ENCODE measurements around the gene TMSB10.
"Not testable (repeated sequence)": the region's sequence is repeated elsewhere in the genome, so short reads cannot be mapped to it uniquely, and the experiment has no call there.

Gene TMSB10

DNA sequence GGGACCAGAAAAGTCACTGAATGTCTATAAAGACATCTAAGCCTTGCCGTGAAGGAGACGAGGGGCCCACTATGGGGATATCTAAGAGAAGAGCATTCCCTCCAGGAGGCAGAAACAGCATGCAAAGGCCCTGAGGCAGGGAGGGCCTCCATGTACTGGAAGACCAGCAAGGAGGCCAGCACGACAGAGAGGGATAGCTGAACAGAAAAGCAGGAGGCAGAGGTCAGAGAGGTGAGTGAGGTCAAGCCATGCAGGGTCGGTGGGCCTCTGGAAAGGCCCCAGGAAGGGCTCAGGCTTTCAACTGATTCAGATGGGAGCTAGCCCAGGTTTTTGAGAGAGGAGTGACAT lies 30.3 kb upstream of the TMSB10 start:
- DNase-seq (ENCODE audit: extremely low read depth, low read depth), result no peak
- TF ChIP-seq, protein P1, sequence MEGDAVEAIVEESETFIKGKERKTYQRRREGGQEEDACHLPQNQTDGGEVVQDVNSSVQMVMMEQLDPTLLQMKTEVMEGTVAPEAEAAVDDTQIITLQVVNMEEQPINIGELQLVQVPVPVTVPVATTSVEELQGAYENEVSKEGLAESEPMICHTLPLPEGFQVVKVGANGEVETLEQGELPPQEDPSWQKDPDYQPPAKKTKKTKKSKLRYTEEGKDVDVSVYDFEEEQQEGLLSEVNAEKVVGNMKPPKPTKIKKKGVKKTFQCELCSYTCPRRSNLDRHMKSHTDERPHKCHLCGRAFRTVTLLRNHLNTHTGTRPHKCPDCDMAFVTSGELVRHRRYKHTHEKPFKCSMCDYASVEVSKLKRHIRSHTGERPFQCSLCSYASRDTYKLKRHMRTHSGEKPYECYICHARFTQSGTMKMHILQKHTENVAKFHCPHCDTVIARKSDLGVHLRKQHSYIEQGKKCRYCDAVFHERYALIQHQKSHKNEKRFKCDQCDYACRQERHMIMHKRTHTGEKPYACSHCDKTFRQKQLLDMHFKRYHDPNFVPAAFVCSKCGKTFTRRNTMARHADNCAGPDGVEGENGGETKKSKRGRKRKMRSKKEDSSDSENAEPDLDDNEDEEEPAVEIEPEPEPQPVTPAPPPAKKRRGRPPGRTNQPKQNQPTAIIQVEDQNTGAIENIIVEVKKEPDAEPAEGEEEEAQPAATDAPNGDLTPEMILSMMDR (IDR thresholded peaks at IDR 0.05; ENCODE audit: low read depth, low read length), result no peak

DNA sequence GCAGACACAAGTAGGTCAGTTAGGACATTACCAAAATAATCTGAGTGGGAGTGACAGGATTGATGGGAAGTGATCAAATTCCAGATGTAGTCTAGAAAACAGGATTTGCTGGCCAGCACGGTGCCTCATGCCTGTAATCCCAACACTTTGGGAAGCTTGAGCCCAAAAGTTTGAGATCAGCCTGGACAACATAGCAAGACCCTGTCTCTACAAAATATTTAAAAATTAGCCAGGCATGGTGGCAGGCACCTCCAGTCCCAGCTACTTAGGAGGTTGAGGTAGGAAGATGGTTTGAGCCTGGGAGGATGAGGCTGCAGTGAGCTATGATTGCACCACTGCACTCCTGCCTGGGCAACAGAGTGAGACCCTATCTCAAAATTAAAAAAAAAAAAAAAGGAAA lies 29.8 kb upstream of the TMSB10 start:
- not testable (repeated sequence) for DNase-seq (ENCODE audit: extremely low read depth, low read depth)

DNA sequence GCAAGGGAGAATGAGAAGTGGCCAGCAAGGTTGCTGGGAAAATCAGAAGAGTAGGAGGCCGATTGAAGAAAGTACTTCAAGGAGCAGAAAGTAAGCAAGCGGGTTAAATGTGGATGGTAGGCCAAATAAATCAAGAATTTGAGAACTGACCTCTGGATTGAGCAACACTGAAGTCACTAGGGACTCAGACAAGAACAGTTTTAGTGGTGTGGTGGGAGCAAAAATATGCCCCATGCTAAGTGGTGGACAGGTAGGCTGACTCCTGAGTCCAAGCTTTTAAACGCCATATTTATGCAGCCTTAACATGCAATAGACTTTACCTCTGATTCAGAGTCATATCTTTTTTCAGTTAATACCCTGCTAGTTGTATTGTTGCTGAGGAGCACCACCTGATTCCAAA lies 29.1 kb upstream of the TMSB10 start:
- no peak for DNase-seq (ENCODE audit: extremely low read depth, low read depth)
- TF ChIP-seq, protein P1 (IDR thresholded peaks at IDR 0.05; ENCODE audit: low read depth, low read length), result no peak

DNA sequence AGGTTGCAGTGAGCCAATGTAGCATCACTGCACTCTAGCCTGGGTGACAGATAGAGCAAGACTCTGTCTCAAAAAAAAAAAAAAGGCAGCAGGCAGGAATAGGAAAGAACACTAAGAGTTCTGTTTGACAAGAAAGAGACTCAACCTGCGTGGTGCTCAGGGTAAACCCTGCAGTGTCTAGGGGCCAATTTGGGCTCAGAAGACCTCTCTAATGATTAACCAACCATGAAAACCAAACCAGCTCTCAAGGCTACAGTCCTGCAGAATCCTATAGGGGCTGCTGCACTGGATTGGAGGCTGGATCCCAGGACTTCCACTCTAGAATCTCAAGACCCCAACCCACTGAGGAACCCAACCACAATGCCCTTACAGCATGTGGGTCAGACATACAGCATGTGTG lies 27.0 kb upstream of the TMSB10 start:
- TF ChIP-seq, protein P1 (IDR thresholded peaks at IDR 0.05; ENCODE audit: low read depth, low read length), result no peak
- DNase-seq (ENCODE audit: extremely low read depth, low read depth), result no peak

DNA sequence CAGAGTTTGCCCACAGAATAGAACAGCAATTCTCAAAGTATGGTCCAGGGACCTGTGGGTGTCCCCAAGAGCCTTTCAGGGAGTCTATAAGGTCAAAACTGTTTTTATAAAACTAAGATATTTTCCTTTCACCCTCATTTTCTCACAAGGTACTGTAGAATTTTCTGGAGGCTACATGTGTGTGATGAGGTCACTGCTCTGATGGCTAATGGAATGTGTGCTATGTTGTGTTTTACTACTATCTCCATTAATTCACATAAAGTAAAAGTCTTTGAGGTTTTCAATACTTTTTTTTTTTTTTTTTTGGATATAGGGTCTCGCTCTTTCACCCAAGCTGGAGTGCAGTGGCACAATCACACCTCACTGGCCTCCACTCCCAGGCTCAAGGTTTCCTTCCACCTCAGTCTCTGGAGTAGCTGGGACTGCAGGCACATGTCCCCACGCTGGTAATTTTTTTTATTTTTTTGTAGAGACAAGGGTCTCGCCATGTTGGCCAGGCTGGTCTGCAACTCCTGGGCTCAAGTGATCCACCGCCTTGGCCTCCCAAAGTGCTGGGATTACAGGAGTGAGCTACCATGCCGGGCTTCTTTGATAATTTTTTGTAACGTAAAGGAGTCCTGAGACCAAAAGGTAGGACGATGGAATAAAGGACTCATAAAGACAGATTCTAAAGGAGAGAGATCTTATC lies 26.4 kb upstream of the TMSB10 start:
- no peak for DNase-seq (ENCODE audit: extremely low read depth, low read depth)
- TF ChIP-seq, protein P1 (IDR thresholded peaks at IDR 0.05; ENCODE audit: low read depth, low read length), result no peak

DNA sequence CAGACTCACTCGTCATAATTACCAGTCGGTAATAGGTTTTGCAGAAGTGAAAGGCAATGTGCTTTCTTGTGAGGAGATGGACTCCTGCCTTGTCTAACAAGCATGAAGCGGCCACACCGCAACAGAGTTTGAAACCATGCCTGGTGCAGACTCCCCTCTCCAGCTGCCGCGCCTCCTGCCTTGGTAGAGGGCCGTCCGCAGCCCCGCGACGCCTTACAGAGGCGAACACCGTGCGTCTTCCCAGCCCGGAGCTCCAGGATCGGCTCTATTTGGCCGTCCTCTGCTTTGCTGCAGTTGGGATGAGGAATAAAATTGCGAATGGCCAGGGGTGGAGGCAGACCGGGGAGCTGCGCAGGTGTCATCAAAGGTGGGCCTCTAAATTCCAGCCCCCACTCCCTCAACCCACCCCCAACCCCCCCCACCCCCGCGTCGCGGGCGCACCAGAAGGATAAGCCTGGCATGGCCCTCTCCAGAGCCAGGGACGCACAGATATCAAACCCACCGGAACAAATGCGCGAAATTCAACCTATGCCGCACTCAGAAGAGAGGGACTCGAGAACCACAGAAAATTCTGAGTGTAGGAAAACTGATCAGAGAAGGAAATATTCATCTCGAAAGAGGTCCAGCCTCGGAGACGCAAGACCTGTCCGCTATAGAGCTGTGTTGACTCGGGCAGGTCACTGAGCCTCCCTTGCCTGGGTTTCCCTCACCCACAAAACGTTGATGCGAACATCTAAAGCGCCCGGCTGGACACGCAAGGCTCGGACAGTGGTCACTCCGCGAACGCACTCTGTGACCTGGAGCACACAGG lies 25.7 kb upstream of the TMSB10 start:
- TF ChIP-seq, protein P1 (IDR thresholded peaks at IDR 0.05; ENCODE audit: low read depth, low read length), result no peak
- no peak for DNase-seq (ENCODE audit: extremely low read depth, low read depth)

DNA sequence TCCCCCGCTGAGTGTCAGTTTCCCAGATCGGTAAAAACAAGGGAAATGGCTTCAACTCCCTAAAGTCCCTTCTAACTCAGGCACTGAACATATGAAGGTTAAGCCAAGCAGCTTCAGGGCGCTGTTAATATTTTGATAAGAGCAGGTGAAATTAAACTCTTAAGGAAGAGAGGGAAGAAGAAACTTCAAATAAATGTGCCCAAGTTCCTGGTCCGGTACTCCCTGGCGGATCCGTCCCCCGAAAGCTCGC lies 25.1 kb upstream of the TMSB10 start:
- TF ChIP-seq, protein P1 (IDR thresholded peaks at IDR 0.05; ENCODE audit: low read depth, low read length), result no peak

More for the DNA sequence above, 25.1 kb upstream of the TMSB10 start:
- DNase-seq (ENCODE audit: extremely low read depth, low read depth), result no peak
